GM12873 (cell line): ENCODE data around the gene IL1A.

Experiments used
- CTCF ChIP-seq: IDR thresholded peaks from 2 replicates; pipeline ENCODE4 v1.5.1; 2012; ENCODE audit warnings: low read depth, mild to moderate bottlenecking, moderate library complexity, low read length, control low read depth; ENCODE audit not compliant: insufficient read depth; ENCODE audit errors: missing control alignments

IL1A gene

GRCh38 chr2:112767693-112768330 lies 16.5 kb downstream of the IL1A start:
- TF ChIP-seq CTCF = no peak

- TF ChIP-seq CTCF = no peak
These were observed 19.0 kb downstream of the IL1A start for GRCh38 chr2:112765251-112765650.

- no peak for TF ChIP-seq CTCF
These were observed 19.9 kb downstream of the IL1A start, which contains the start of gene CKAP2L for GRCh38 chr2:112764071-112765044. TSS of gene CKAP2L (minus strand) at chr2:112764609. CDS start at chr2:112764598, 11 bp downstream.

GRCh38 chr2:112762276-112762675 lies 22.0 kb downstream of the IL1A start:
- TF ChIP-seq CTCF = no peak

- no peak for TF ChIP-seq CTCF
These were observed 24.1 kb downstream of the IL1A start for GRCh38 chr2:112760149-112760548.

GRCh38 chr2:112758711-112759110 lies 25.6 kb downstream of the IL1A start:
- no peak for TF ChIP-seq CTCF

- no peak for TF ChIP-seq CTCF
These were observed 27.0 kb downstream of the IL1A start for GRCh38 chr2:112757265-112757664.
